GM12878 (cell line): ENCODE data around the gene VPS8. TPM values are rescaled to one million over a fixed set of nuclear protein-coding genes. Genes with fewer than 3 reads are reported as not detected.

Source experiments
- ATAC-seq: fragments of 200-7000 bp; cut with Tn5 transposase; 3 replicates; pipeline ENCODE4 v1.9.1; 2020; ENCODE audit warnings: mild to moderate bottlenecking, moderate library complexity
- BruUV-seq: library from RNA; stranded (reverse); fragments of 400-500 nt; replicated peaks from 2 replicates; lab custom pipeline; 2021; lab: Mats Ljungman, UMichigan
- CTCF ChIA-PET: fragments of 300-600 bp; sonication (Branson Sonifier 250); formaldehyde crosslinking; extraction: SDS; loops from one replicate; lab custom pipeline; 2021; ENCODE audit warnings: inconsistent platforms; lab: Yijun Ruan, JAX
- POLR2A ChIA-PET: fragments of 350-600 bp; formaldehyde crosslinking; extraction: SDS; loops from one replicate; lab custom pipeline; 2021; ENCODE audit warnings: inconsistent platforms; lab: Charles Lee
- RAD21 ChIA-PET: fragments of 300-600 bp; sonication (Branson Sonifier 250); formaldehyde crosslinking; loops from one replicate; lab custom pipeline; 2023; ENCODE audit warnings: antibody characterized with exemption; ENCODE audit not compliant: unreplicated experiment; lab: Charles Lee
- SMC1A ChIA-PET: fragments of 300-600 bp; sonication (Branson Sonifier 250); formaldehyde crosslinking; loops from one replicate; lab custom pipeline; 2023; ENCODE audit not compliant: unreplicated experiment, uncharacterized antibody; lab: Charles Lee
- DNase-seq: peaks from one replicate; pipeline ENCODE4 v3.0.0-alpha.2; 2011; ENCODE audit warnings: low read depth, low spot score
- FAIRE-seq: peaks from 3 replicates; lab custom pipeline; 2011; peaks lifted over from hg19 to GRCh38; lab: Jason Lieb, UNC
- H2AFZ ChIP-seq: 2 replicates; pipeline ENCODE4 v1.6.0; 2011; ENCODE audit warnings: low read depth, low read length, control low read depth; ENCODE audit not compliant: control insufficient read depth
- H3K27ac ChIP-seq: 2 replicates; pipeline ENCODE4 v1.5.1; 2011; ENCODE audit warnings: control low read depth; ENCODE audit not compliant: control insufficient read depth, insufficient read depth
- H3K27me3 ChIP-seq, 2 experiments: replicated peaks in 1 of 2; 2 replicates each; pipeline versions ENCODE4 v1.6.0 to v1.6.1; 2011; ENCODE audit warnings: low read length in 1 of 2; ENCODE audit not compliant: control insufficient read depth in 2 of 2, insufficient read depth in 2 of 2
- H3K36me3 ChIP-seq, 2 experiments: 2 replicates each; pipeline ENCODE4 v1.5.1; 2011; ENCODE audit warnings: low read length in 1 of 2; ENCODE audit not compliant: control insufficient read depth in 2 of 2, insufficient read depth in 2 of 2
- H3K4me1 ChIP-seq: 2 replicates; pipeline ENCODE4 v1.6.1; 2011; ENCODE audit warnings: mild to moderate bottlenecking, low read length, moderate library complexity, mixed read lengths; ENCODE audit not compliant: control insufficient read depth, insufficient read depth
- H3K4me2 ChIP-seq: 2 replicates; pipeline ENCODE4 v1.6.0; 2011; ENCODE audit warnings: control low read depth; ENCODE audit not compliant: control insufficient read depth, insufficient read depth
- H3K4me3 ChIP-seq: fragments of 200-600 bp; sonication (generic); 2 replicates; pipeline ENCODE4 v1.5.1; 2016
- H3K79me2 ChIP-seq: 2 replicates; pipeline ENCODE4 v1.6.0; 2011; ENCODE audit warnings: low read length; ENCODE audit not compliant: control insufficient read depth, insufficient read depth
- H3K9ac ChIP-seq: 2 replicates; pipeline ENCODE4 v1.8.0; 2011; ENCODE audit warnings: low read length, control low read depth, mixed read lengths; ENCODE audit not compliant: control insufficient read depth, insufficient read depth
- H3K9me3 ChIP-seq: replicated peaks from 3 replicates; pipeline ENCODE4 v1.5.1; 2011; ENCODE audit warnings: mild to moderate bottlenecking, low read length; ENCODE audit not compliant: control insufficient read depth, insufficient read depth
- H4K20me1 ChIP-seq: 2 replicates; pipeline ENCODE4 v1.6.0; 2011; ENCODE audit not compliant: control insufficient read depth, insufficient read depth
- GATAD2B ChIP-seq: fragments of 450-650 bp; conservative IDR thresholded peaks from 2 replicates; pipeline ENCODE4 v1.6.1; 2017; ENCODE audit warnings: low read depth, mild to moderate bottlenecking, moderate library complexity
- HDAC2 ChIP-seq: fragments of 200-600 bp; sonication (generic); IDR thresholded peaks from 2 replicates; pipeline ENCODE4 v1.6.1; 2017
- NBN ChIP-seq: fragments of 450-650 bp; IDR thresholded peaks from 2 replicates; pipeline ENCODE4 v1.6.1; 2016
- NR2C2 ChIP-seq: IDR thresholded peaks from 2 replicates; pipeline ENCODE4 v1.6.1; 2011; ENCODE audit warnings: borderline replicate concordance, low read depth; ENCODE audit not compliant: control insufficient read depth, insufficient read length
- POLR2A ChIP-seq: IDR thresholded peaks from 2 replicates; pipeline ENCODE4 v1.6.1; 2011; ENCODE audit warnings: low read depth, mild to moderate bottlenecking, low read length
- POLR2AphosphoS5 ChIP-seq: IDR thresholded peaks from 2 replicates; pipeline ENCODE4 v1.6.1; 2011; ENCODE audit warnings: mild to moderate bottlenecking, low read length, inconsistent platforms
- RBBP5 ChIP-seq: fragments of 200-600 bp; sonication (generic); conservative IDR thresholded peaks from 2 replicates; pipeline ENCODE4 v1.6.1; 2016
- SMAD1 ChIP-seq: fragments of 450-650 bp; IDR thresholded peaks from 2 replicates; pipeline ENCODE4 v1.6.1; 2018; ENCODE audit warnings: mild to moderate bottlenecking, low read depth; ENCODE audit not compliant: partially characterized antibody
- SREBF1 ChIP-seq: IDR thresholded peaks from 2 replicates; pipeline ENCODE4 v1.6.1; 2012; ENCODE audit warnings: mild to moderate bottlenecking, low read length
- ZBED1 ChIP-seq: IDR thresholded peaks from 2 replicates; pipeline ENCODE4 v1.6.1; 2016; ENCODE audit warnings: borderline replicate concordance
- ZNF274 ChIP-seq: IDR thresholded peaks from one replicate; pipeline ENCODE4 v1.8.0; 2011; ENCODE audit not compliant: insufficient read length, insufficient read depth
- WGBS: methylation state at CpG from one replicate; pipeline ENCODE4 v1.1.6; 2016; ENCODE audit warnings: low lambda C conversion rate; ENCODE audit not compliant: insufficient replicate concordance, insufficient coverage; ENCODE audit errors: missing lambda C conversion rate; 5-methylcytosine and 5-hydroxymethylcytosine counted together
- in situ Hi-C: fragments of 300-500 bp; cut with MboI; formaldehyde crosslinking; loops from 9 replicates; pipeline ENCODE4 v1.14.3; 2018; ENCODE audit warnings: mixed read lengths
- intact Hi-C: fragments of 100-400 bp; cut with micrococcal nuclease; formaldehyde crosslinking; loops from one replicate; pipeline ENCODE4 v1.14.2; 2022; ENCODE audit not compliant: unreplicated experiment
- polyA plus RNA-seq, 11 experiments: library from polyadenylated mRNA; depleted of rRNA in 4 of 11; unstranded in 6 of 11; stranded (reverse) in 5 of 11; fragments of >200 nt; fragmentation: Nextera tagmentation in 4 of 11; fragmentation: Illumina TruSeq in 1 of 11; extraction: Ambion mirVana in 4 of 11; extraction: Trizol in 1 of 11; gene quantifications; 1 replicate in 1 of 11; 2 replicates in 10 of 11; pipeline versions ENCODE4 v1.2.1 to v1.2.3, GENCODE V29; 2011 to 2016; ENCODE audit warnings: inconsistent platforms in 2 of 11, missing spikeins in 2 of 11, low read depth in 1 of 11
- total RNA-seq, 4 experiments: library from RNA; depleted of rRNA in 3 of 4; stranded (reverse); fragments of >200 nt in 3 of 4; fragmentation: Illumina TruSeq in 1 of 4; extraction: Trizol in 1 of 4; gene quantifications; 2 replicates each; pipeline versions ENCODE4 v1.2.1 to v1.2.3, GENCODE V29; 2013 to 2021
- TF ChIP-seq, protein P1 (sequence below): fragments of 450-650 bp; IDR thresholded peaks from 2 replicates; pipeline ENCODE4 v1.6.1; 2017; ENCODE audit warnings: mild to moderate bottlenecking
- TF ChIP-seq, protein P2 (sequence below): fragments of 450-650 bp; IDR thresholded peaks from 2 replicates; pipeline ENCODE4 v1.6.1; 2016; ENCODE audit warnings: mild to moderate bottlenecking, moderate library complexity, borderline replicate concordance
- TF ChIP-seq, protein P3 (sequence below): fragments of 450-650 bp; IDR thresholded peaks from 2 replicates; pipeline ENCODE4 v1.6.1; 2018; ENCODE audit warnings: mild to moderate bottlenecking, low read depth, moderate library complexity; ENCODE audit not compliant: partially characterized antibody

Gene VPS8
- total and polyA plus RNA-seq, 10 of the 15 experiments (the other 5 are each of a cell fraction or from before 2014, with no cell fraction given), result 8.9 to 34.7 (median 20.9) TPM

DNA sequence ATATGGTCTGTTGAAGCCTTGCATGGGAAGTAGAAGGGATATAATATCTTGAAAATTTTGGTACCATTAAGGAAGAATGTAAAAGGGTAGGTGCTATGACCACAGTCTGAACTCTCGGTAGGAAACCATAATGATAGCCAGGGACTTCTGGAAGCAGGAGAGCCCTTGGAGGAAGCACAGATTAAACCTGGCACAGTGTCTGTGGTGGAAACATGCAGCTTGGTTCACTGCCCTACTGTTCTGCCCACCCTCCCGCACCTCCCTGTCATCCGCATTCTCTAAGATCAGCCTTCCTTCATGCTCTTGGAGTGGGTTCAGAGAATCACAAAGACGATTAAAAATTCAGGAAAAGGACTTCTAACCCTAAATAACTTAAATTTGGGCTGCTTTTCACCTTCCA, 20.9 kb downstream of the VPS8 start:
- H3K36me3 ChIP-seq, result peaks cover 3 to 4% of the 10 kb centered on the region in 2 experiments; a peak in 2 of 4 replicates
- no peak overlapping the region for H3K9ac ChIP-seq
- no peaks in the 10 kb centered on the region for H3K79me2 ChIP-seq
- ChIA-PET SMC1A (no interaction called here), RAD21 (no interaction called here), CTCF (interaction anchor here (0.5 to 1.2 kb wide), 2 partner anchors 19 to 94 kb away, joined by 3 read pairs; no protein-coding TSS in a partner anchor), POLR2A (no interaction called here)
- no peak overlapping the region for H3K27ac ChIP-seq
- TF ChIP-seq, protein P1, sequence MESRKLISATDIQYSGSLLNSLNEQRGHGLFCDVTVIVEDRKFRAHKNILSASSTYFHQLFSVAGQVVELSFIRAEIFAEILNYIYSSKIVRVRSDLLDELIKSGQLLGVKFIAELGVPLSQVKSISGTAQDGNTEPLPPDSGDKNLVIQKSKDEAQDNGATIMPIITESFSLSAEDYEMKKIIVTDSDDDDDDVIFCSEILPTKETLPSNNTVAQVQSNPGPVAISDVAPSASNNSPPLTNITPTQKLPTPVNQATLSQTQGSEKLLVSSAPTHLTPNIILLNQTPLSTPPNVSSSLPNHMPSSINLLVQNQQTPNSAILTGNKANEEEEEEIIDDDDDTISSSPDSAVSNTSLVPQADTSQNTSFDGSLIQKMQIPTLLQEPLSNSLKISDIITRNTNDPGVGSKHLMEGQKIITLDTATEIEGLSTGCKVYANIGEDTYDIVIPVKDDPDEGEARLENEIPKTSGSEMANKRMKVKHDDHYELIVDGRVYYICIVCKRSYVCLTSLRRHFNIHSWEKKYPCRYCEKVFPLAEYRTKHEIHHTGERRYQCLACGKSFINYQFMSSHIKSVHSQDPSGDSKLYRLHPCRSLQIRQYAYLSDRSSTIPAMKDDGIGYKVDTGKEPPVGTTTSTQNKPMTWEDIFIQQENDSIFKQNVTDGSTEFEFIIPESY, result no peak
- TF ChIP-seq GATAD2B (no peak), NR2C2 (no peak), POLR2A (no peak), HDAC2 (no peak), SREBF1 (no peak), SMAD1 (no peak), NBN (no peak), RBBP5 (no peak), ZNF274 (no peak), POLR2AphosphoS5 (no peak), ZBED1 (no peak)
- TF ChIP-seq, protein P2, sequence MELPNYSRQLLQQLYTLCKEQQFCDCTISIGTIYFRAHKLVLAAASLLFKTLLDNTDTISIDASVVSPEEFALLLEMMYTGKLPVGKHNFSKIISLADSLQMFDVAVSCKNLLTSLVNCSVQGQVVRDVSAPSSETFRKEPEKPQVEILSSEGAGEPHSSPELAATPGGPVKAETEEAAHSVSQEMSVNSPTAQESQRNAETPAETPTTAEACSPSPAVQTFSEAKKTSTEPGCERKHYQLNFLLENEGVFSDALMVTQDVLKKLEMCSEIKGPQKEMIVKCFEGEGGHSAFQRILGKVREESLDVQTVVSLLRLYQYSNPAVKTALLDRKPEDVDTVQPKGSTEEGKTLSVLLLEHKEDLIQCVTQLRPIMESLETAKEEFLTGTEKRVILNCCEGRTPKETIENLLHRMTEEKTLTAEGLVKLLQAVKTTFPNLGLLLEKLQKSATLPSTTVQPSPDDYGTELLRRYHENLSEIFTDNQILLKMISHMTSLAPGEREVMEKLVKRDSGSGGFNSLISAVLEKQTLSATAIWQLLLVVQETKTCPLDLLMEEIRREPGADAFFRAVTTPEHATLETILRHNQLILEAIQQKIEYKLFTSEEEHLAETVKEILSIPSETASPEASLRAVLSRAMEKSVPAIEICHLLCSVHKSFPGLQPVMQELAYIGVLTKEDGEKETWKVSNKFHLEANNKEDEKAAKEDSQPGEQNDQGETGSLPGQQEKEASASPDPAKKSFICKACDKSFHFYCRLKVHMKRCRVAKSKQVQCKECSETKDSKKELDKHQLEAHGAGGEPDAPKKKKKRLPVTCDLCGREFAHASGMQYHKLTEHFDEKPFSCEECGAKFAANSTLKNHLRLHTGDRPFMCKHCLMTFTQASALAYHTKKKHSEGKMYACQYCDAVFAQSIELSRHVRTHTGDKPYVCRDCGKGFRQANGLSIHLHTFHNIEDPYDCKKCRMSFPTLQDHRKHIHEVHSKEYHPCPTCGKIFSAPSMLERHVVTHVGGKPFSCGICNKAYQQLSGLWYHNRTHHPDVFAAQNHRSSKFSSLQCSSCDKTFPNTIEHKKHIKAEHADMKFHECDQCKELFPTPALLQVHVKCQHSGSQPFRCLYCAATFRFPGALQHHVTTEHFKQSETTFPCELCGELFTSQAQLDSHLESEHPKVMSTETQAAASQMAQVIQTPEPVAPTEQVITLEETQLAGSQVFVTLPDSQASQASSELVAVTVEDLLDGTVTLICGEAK, result no peak
- TF ChIP-seq, protein P3, sequence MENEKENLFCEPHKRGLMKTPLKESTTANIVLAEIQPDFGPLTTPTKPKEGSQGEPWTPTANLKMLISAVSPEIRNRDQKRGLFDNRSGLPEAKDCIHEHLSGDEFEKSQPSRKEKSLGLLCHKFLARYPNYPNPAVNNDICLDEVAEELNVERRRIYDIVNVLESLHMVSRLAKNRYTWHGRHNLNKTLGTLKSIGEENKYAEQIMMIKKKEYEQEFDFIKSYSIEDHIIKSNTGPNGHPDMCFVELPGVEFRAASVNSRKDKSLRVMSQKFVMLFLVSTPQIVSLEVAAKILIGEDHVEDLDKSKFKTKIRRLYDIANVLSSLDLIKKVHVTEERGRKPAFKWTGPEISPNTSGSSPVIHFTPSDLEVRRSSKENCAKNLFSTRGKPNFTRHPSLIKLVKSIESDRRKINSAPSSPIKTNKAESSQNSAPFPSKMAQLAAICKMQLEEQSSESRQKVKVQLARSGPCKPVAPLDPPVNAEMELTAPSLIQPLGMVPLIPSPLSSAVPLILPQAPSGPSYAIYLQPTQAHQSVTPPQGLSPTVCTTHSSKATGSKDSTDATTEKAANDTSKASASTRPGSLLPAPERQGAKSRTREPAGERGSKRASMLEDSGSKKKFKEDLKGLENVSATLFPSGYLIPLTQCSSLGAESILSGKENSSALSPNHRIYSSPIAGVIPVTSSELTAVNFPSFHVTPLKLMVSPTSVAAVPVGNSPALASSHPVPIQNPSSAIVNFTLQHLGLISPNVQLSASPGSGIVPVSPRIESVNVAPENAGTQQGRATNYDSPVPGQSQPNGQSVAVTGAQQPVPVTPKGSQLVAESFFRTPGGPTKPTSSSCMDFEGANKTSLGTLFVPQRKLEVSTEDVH, result no peak
- H2AFZ ChIP-seq, result no peak overlapping the region
- H3K9me3 ChIP-seq, result no peaks in the 10 kb centered on the region
- H4K20me1 ChIP-seq, result no peaks in the 10 kb centered on the region
- DNase-seq (no peak), ATAC-seq (no peak), FAIRE-seq (no peak)
- H3K4me2 ChIP-seq, result no peak overlapping the region
- in situ Hi-C loops (no loop called here), intact Hi-C loops (no loop called here)
- no TSS peak for BruUV-seq
- H3K4me1 ChIP-seq, result no peaks in the 10 kb centered on the region
- no peaks in the 10 kb centered on the region for H3K27me3 ChIP-seq
- no peak overlapping the region for H3K4me3 ChIP-seq
- 96% methylated on average over 4 of the region's 4 CpGs for WGBS
